WI38 (cell line): ENCODE results near the gene OR5K2.

Experiments used
- H3K4me3 ChIP-seq: 2 replicates; pipeline ENCODE4 v1.5.1; 2011; ENCODE audit warnings: low read depth, mild to moderate bottlenecking, control low read depth, low read length
- TF ChIP-seq, protein P1 (sequence below): IDR thresholded peaks from 2 replicates; pipeline ENCODE4 v1.5.1; 2012; ENCODE audit warnings: low read depth, mild to moderate bottlenecking, control low read depth, low read length

The OR5K2 gene

DNA sequence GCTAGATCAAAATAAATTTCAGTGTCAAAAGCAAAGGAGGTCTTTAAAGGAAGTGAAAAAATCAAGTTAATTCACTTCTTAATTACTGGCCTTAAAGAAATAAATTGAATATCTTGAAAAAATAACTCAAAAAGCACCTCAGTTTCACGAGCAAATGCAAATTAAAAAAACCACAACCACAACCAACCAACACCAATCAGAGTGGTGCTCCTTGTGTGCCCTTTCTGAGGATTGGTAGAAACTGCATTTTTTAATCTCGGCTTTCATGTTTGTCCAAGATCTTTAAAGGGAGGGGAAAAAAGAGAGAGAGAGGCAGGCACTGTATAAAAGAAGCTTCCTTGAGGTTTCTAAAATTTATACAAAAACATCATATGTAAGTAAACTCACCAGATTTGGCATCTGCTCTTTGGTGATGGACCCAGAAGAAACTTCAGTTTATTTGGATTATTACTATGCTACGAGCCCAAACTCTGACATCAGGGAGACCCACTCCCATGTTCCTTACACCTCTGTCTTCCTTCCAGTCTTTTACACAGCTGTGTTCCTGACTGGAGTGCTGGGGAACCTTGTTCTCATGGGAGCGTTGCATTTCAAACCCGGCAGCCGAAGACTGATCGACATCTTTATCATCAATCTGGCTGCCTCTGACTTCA is 34.3 kb downstream of the OR5K2 start, which contains the start of gene GPR15:
TSS of gene GPR15 (plus strand) at position 357 of the 653 bp plus-strand sequence. CDS start at position 413, 56 bp downstream.
- TF ChIP-seq, protein P1, sequence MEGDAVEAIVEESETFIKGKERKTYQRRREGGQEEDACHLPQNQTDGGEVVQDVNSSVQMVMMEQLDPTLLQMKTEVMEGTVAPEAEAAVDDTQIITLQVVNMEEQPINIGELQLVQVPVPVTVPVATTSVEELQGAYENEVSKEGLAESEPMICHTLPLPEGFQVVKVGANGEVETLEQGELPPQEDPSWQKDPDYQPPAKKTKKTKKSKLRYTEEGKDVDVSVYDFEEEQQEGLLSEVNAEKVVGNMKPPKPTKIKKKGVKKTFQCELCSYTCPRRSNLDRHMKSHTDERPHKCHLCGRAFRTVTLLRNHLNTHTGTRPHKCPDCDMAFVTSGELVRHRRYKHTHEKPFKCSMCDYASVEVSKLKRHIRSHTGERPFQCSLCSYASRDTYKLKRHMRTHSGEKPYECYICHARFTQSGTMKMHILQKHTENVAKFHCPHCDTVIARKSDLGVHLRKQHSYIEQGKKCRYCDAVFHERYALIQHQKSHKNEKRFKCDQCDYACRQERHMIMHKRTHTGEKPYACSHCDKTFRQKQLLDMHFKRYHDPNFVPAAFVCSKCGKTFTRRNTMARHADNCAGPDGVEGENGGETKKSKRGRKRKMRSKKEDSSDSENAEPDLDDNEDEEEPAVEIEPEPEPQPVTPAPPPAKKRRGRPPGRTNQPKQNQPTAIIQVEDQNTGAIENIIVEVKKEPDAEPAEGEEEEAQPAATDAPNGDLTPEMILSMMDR: no peak
- no peak within 1 kb of the TSS for H3K4me3 ChIP-seq

DNA sequence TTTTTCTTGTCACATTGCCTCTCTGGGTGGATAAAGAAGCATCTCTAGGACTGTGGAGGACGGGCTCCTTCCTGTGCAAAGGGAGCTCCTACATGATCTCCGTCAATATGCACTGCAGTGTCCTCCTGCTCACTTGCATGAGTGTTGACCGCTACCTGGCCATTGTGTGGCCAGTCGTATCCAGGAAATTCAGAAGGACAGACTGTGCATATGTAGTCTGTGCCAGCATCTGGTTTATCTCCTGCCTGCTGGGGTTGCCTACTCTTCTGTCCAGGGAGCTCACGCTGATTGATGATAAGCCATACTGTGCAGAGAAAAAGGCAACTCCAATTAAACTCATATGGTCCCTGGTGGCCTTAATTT is 34.8 kb downstream of the OR5K2 start:
- H3K4me3 ChIP-seq: no peak overlapping the region
- TF ChIP-seq, protein P1: no peak

DNA sequence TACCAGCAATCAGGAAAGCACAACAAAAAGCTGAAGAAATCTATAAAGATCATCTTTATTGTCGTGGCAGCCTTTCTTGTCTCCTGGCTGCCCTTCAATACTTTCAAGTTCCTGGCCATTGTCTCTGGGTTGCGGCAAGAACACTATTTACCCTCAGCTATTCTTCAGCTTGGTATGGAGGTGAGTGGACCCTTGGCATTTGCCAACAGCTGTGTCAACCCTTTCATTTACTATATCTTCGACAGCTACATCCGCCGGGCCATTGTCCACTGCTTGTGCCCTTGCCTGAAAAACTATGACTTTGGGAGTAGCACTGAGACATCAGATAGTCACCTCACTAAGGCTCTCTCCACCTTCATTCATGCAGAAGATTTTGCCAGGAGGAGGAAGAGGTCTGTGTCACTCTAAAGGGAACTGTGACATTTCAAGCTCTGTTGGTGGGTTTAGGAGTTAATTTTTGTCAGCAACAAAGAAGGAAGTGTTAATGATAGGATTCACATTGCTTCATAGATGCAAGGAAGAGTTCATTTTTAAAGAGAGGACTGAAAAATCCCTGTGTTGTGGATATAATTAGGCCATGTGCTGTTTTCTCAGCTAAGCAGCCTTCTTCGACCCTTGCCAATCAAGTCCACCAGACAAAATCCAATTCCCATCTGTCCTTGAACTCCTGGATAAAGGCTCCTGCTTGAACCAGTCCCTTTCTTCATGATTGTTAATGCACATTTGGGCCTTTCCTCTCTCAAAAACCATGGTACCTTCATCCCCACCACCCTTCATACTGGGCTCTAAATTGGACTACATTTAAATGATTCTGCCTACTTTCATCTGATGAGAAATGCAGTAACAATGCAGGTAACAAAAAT is 35.5 kb downstream of the OR5K2 start:
- TF ChIP-seq, protein P1: no peak
- no peak overlapping the region for H3K4me3 ChIP-seq

DNA sequence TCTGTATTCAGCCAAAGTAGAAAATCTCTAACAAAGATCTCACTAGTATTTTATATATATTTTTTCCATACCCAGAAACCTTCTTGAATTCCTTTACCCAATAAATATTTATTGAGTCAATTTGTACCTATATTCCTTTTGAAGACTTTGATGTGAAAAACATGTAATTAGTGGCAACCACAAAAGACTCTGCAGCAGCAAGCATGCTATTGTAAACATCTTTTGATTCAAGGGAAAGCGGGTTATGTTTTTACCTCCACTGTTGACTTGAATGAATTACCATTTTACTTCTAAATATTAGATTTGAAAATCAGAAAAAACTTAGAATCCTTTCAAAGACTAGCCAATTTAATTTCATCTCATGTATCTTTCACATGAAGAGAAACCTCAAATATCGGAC is 36.7 kb downstream of the OR5K2 start:
- H3K4me3 ChIP-seq: no peak overlapping the region
- TF ChIP-seq, protein P1: no peak

DNA sequence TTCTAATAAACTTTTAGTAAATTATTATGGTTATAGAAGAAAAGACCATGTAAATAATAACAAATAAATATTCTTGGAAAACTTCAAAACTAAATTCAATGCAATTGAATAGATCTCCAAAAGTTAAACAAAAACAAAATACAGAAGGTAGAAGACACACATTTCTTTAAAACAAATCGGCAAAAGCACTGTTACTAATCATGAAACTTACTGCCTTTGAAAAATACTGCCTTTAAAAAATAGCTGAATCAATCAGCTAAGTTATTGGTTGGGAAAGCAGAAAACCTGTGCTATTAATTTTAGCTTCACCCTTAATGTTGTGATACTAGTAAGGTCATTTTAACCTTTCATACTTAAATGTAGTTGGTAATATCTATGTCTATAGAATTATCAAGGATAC is 37.3 kb downstream of the OR5K2 start:
- TF ChIP-seq, protein P1: no peak
- no peak overlapping the region for H3K4me3 ChIP-seq

DNA sequence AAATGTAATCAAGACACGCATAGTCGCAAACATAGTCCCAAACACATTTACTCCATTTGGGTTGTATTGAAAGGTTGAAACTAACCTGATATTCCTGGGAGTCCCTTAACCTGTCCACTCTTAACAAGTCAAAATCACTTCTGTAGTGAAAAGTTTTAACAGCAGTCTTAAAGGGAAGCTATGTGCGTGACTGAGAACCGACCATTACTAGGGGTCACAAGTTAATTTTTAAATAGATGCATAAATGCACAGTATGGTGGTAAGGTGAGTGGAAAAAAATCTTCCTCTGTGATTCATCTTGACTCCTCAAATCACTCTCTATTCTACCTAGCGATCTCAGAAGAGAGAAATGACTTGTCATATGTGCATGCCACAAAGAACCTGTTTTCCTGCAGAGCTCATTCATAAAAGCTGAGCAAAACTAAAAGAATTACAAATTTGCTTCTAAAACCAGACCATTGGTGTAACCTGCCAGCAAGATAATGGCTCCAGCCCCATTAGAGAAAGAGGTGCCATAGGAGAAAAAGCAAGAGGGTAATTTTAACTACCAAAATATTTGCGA is 39.1 kb downstream of the OR5K2 start:
- H3K4me3 ChIP-seq: no peak overlapping the region
- TF ChIP-seq, protein P1: no peak

DNA sequence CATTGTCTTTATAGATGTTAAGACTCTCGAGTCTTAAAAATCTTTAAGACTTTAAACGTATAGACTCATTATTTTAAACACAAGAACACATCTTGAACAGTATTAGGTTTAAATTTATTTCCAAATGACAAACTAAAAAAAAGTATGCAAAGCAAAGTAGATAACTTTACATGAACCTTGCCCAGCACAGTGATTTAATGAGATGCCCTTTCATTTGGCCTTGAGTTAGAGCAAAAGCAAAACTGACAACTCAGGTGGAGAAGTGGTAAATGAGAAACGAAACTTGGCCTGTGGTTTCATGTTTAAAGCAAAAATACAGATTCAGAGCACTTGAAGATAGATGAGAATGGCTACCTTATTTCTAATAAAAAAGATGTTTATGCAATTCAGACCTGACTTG is 42.9 kb downstream of the OR5K2 start:
- TF ChIP-seq, protein P1: no peak
- H3K4me3 ChIP-seq: no peak overlapping the region
